Fibroblast of skin of right biceps (primary cell): ENCODE results near the gene ECPAS.
"Not testable (repeated sequence)": the region's sequence is repeated elsewhere in the genome, so short reads cannot be mapped to it uniquely, and the experiment has no call there.

ENCODE experiments used
- DNase-seq: peaks from one replicate; pipeline ENCODE4 v3.0.0-alpha.2; 2013

Gene ECPAS

DNA sequence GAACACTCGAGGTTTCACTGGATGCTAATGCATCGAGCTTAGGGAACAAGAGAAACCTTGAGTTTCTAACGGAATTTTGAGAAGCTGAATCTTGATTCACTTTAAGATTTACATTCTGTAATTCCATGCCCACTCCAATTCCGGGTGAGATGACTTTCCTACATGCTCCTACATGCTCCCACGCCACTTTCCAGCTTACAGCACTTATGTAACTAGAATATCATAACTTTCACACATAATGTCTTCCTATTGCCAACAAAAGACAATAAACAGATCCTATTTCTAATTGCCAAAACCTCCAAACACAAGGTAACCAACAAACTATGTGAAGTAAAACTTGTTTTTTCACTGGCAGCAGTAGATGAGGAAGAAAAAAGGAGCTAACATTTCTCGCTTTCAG is 72.9 kb downstream of the ECPAS start:
- DNase-seq = no peak

GRCh38 chr9:111407813-111408212 is 76.4 kb downstream of the ECPAS start:
- DNase-seq = no peak

GRCh38 chr9:111405701-111406100 is 78.5 kb downstream of the ECPAS start:
- DNase-seq = no peak

DNA sequence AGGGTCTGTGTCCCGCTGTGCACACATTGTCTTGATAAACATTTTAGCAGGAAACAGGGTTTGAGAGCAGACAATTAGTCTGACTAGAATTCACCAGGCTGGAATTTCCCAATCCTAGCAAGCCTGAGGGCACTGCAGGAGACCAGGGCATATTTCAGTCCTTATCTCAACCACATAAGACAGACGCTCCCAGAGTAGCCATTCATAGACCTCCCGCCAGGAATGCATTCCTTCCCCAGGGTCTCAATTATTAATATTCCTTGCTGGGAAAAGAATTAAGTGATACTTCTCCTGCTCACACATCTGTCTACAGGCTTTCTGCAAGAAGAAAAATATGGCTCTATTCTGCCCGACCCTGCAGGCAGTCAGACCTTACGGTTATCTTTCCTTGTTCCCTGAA is 82.7 kb downstream of the ECPAS start:
- DNase-seq = not testable (repeated sequence)

DNA sequence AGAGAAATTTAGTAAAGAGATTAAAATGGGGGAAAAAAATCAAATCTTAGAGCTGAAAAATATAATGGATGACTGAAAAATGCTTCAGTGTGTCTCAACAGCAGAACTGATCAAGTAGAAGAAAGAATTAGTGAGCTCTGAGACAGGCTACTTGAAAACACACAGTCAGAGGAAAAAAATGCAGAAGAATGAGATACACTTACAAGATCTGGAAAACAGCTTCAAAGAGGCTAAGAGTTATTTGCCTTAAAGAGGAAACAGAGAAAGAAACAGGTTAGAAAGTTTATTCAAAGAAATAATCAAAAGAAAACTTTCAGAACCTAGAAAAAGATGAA is 83.7 kb downstream of the ECPAS start:
- no peak for DNase-seq

DNA sequence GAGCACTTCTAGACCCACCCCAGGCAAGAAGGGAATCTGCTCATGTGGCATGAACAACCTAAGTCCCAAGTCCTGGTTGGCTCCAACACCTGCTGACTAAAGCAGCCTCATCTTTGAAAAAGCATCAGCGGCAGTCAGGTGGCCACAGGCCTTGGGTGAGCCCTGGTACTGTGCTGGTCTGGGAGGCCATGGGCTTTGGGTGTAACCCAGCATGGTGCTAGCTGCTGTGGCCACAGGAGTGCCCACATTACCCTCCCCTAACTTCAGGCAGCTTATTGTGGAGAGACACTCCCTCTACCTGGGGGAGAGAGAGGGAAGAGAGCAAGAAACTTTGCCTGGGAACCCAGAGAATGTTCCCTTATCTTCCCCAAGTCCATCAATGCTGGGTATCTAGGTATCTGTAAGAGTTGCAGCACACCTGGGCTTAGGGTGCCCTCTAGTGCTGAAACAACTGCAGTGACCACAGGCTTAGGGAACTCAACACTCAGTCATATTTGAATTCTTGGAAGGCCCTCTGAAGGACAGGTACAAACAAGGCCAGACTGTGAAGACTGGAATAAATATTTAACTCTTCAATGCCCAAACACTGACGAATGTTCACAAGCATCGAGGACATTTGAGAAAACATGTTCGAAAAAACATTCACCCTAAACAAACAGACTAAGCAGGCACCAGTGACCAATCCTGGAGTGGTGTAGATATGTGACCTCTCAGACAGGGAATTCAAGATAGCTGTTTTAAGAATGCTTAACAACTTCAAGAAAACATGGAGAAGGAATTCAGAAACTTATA is 84.2 kb downstream of the ECPAS start:
- peak; percentile 26 for DNase-seq

- DNase-seq = no peak
Measured at GRCh38 chr9:111399211-111399739, 84.9 kb downstream of the ECPAS start.

DNA sequence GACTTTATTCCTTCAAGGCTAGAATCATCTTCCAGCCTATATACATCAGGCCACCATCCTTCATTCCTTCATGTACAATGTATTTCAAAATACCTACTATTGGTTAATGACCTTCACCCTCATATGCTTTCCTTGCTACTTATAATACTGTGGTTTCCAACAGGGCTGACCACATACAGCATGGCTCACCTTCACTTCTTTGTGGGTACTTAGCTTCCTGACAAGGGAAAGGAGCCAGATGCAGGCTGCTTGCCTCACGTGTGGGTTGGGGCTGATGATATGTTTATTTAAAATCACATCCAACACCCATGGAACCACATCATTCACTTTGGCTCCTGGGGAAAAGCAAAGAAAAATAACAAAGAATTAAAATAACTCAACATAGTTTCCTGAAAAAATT is 90.2 kb downstream of the ECPAS start:
- DNase-seq = no peak

GRCh38 chr9:111389406-111389805 is 94.8 kb downstream of the ECPAS start:
- no peak for DNase-seq

GRCh38 chr9:111386386-111386785 is 97.8 kb downstream of the ECPAS start:
- no peak for DNase-seq

DNA sequence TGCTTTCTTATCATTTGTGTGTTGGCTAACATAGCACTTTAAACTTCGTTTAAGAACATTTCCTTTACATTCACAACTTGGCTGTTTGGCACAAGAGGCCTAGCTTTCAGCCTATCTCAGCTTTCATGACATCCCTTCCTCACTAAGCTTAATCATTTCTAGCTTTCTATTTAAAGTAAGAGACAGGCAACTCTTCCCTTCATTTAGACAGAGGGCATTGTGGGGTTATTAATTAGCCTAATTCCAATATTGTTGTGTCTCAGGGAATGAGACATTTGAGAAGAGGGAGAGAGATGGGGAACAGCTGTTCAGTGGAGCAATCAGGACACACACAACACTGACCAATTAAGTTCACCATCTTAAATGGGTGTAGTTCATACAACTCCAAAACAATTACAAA is 103.2 kb downstream of the ECPAS start:
- no peak for DNase-seq

GRCh38 chr9:111375817-111376564 is 108.2 kb downstream of the ECPAS start:
- no peak for DNase-seq

DNA sequence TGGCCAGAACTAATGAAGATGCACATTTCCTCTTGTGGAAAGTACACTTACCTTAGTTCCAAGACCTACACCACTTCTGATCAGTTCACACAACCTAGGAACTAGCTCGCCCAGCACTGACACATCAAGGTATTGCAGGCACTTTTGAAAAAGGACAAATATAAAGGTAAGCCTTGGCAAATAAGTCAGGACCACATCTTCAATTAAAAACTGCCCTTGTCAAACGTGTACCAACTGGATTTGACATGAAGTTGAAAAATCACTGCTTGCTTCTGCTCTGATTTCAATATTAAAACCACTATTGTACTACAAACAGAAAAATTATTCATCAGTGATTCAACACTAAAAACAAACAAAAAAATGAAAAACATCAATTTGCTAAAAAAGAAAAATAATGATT is 109.1 kb downstream of the ECPAS start:
- DNase-seq = no peak

GRCh38 chr9:111372297-111372696 is 111.9 kb downstream of the ECPAS start:
- no peak for DNase-seq

DNA sequence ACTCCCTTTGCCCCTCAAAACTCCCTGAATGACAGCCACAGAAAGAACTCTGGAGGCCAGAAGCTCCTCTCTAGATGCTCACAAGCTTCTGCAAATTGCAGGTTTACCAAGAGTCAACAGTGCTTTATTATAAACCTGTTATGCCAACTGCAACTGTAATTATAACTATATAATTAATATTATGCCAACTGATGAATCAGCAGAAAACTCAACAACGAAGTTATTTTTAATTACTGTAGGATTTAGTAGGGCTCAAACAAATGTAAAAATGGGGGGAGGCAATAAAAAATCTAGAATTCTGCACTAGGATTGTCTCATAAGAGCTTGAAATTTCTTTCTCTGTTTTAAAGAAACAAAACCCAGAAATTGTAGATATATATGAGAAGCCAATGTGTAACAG is 117.2 kb downstream of the ECPAS start:
- no peak for DNase-seq

- no peak for DNase-seq
Measured at GRCh38 chr9:111362526-111362925, 121.7 kb downstream of the ECPAS start.

DNA sequence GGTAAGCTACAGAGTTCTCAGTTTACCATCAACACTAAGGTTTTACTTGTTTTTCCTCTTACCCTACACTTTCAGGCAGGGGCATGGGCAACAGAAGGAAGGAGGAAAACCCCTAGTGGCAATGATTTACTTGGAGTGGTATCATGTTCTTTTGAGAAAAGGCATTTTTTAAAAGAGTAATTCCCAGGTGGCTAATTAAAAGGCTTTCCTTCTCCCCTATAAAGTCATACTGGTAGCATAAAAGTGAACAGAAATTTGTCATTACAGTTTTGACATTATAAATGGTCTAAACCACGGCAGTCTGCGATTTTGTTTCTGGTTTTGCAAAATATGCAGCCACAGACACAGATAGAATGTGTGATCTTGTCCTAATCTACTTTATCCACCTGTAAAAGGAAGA is 123.3 kb downstream of the ECPAS start:
- no peak for DNase-seq

DNA sequence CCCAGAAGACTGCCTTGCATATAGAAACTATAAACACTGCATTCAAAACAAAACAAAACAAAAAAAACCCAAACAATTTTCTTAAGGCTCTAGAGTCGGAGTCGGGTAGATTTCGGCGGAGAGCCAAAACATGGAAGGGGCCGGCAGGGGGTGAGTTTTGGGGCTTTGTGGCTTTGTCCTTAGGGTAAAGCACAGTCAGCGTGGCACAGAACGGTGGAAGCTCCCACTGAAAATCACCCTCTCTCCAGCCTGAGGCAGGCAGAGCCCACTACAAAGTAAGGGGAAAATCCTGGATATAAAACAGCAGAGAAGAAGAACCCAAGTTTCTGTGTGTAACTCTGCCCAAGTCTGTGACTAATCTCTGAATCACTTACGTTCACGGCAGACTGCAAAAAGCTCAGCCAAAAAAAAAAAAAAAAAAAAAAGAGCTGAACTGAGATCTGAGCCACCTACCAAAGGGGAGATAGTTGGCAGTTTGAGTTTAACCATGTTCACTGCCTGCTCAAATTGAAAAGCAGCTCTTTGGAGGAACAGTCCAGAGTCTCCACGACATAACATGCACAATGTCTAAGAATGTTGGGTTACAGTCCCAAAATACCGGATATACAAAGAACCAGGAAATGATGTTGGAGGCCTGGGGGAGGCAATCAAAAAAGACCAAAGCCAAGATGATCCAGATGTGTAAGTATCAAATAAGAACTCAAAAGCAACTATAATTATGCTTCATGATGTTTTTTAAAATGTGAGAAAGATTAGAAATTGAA is 127.5 kb downstream of the ECPAS start:
- peak; percentile 91 for DNase-seq

- no peak for DNase-seq
Measured at GRCh38 chr9:111352545-111352944, 131.6 kb downstream of the ECPAS start.

DNA sequence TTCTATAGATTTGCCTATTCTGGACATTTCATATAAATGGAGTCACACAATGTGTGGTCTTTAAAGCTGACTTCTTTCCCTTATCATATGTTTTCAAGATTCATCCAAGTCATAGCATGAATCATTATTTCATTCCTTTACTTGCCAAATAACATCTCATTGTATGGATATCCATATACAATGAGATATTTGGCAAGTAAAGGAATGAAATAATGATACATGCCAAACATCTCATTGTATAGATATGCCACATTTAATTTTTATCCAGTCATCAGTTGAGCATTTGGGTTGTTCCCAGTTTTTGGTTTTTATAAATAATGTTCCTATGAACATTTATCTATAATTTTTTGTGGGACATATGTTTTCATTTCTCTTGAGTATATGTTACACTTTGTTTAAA is 133.6 kb downstream of the ECPAS start:
- DNase-seq = peak; percentile 82

DNA sequence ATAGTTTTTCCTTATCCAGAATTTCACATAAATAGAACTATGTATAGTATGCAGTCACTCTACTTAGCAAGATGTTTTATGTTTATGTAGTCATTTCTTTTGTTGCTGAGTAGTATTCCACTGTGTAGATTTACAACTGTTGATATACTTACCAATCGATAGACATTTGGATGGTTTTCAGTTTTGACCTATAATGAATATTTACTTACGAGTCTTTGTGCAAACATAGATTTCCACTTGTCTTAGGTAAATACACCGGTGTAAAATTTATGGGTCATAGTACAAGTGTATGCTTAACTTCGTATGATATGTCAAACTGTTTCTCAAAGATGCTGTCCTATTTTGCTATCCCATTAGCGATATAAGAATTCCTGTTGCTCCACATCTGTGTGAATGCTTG is 134.4 kb downstream of the ECPAS start:
- DNase-seq = no peak

- peak; percentile 64 for DNase-seq
Measured at GRCh38 chr9:111348821-111349271, 135.3 kb downstream of the ECPAS start.

- peak; percentile 9 for DNase-seq
Measured at GRCh38 chr9:111334318-111334863, 149.8 kb downstream of the ECPAS start.
